ENCODE results near the gene CUL4B. TPM values are rescaled to one million over a fixed set of nuclear protein-coding genes. Genes with fewer than 3 reads are reported as not detected.

Gene CUL4B
- total RNA-seq, 1 donor from 2014 or later, result 37.3 TPM

- no peak overlapping the region for H3K27ac ChIP-seq
- intact Hi-C loops (cut with DNase I), result no loop called here
- H3K4me1 ChIP-seq, result no peaks in the 10 kb centered on the region
- H3K27me3 ChIP-seq (ENCODE audit: low read depth), result no peaks in the 10 kb centered on the region
- no peaks in the 10 kb centered on the region for H3K36me3 ChIP-seq
- no peak for DNase-seq
- no peak for ATAC-seq
- H3K4me3 ChIP-seq, result no peak overlapping the region
- no peaks in the 10 kb centered on the region for H3K9me3 ChIP-seq
- no peak for TF ChIP-seq CTCF (IDR thresholded peaks at IDR 0.05)
These were observed 9.3 kb upstream of the CUL4B start for GRCh38 chrX:120570011-120570600.

- H3K9me3 ChIP-seq, result no peaks in the 10 kb centered on the region
- no peak overlapping the region for H3K4me3 ChIP-seq
- H3K27me3 ChIP-seq (ENCODE audit: low read depth), result no peaks in the 10 kb centered on the region
- TF ChIP-seq CTCF (IDR thresholded peaks at IDR 0.05), result no peak
- no peak overlapping the region for H3K27ac ChIP-seq
- ATAC-seq, result no peak
- DNase-seq, result no peak
- intact Hi-C loops (cut with DNase I), result no loop called here
- H3K36me3 ChIP-seq, result no peaks in the 10 kb centered on the region
- H3K4me1 ChIP-seq, result no peaks in the 10 kb centered on the region
These were observed 7.8 kb upstream of the CUL4B start for GRCh38 chrX:120568609-120569008.

- TF ChIP-seq CTCF (IDR thresholded peaks at IDR 0.05), result no peak
- no peaks in the 10 kb centered on the region for H3K36me3 ChIP-seq
- H3K27ac ChIP-seq, result no peak overlapping the region
- intact Hi-C loops (cut with DNase I), result no loop called here
- H3K27me3 ChIP-seq (ENCODE audit: low read depth), result no peaks in the 10 kb centered on the region
- no peaks in the 10 kb centered on the region for H3K4me1 ChIP-seq
- H3K4me3 ChIP-seq, result no peak overlapping the region
- no peak for ATAC-seq
- no peaks in the 10 kb centered on the region for H3K9me3 ChIP-seq
- no peak for DNase-seq
These were observed 7.3 kb upstream of the CUL4B start for GRCh38 chrX:120568035-120568434.

GRCh38 chrX:120566817-120567216 lies 6.1 kb upstream of the CUL4B start:
- Histone ChIP-seq H3K4me3 (no peak overlapping the region), H3K36me3 (no peaks in the 10 kb centered on the region), H3K9me3 (no peaks in the 10 kb centered on the region), H3K27ac (no peak overlapping the region), H3K4me1 (no peaks in the 10 kb centered on the region), H3K27me3 (ENCODE audit: low read depth) (no peaks in the 10 kb centered on the region)
- TF ChIP-seq CTCF (IDR thresholded peaks at IDR 0.05), result no peak
- DNase-seq (no peak), ATAC-seq (no peak)
- intact Hi-C loops (cut with DNase I), result no loop called here

- Histone ChIP-seq H3K36me3 (no peaks in the 10 kb centered on the region), H3K27me3 (ENCODE audit: low read depth) (no peaks in the 10 kb centered on the region), H3K27ac (no peak overlapping the region), H3K4me3 (no peak overlapping the region), H3K4me1 (no peaks in the 10 kb centered on the region), H3K9me3 (no peaks in the 10 kb centered on the region)
- no peak for DNase-seq
- ATAC-seq, result no peak
- intact Hi-C loops (cut with DNase I), result no loop called here
- TF ChIP-seq CTCF (IDR thresholded peaks at IDR 0.05), result no peak
These were observed 4.2 kb upstream of the CUL4B start for GRCh38 chrX:120564925-120565324.

- Histone ChIP-seq H3K27ac (peak overlapping the region; percentile 96), H3K36me3 (peaks cover 1% of the 10 kb centered on the region), H3K9me3 (no peaks in the 10 kb centered on the region), H3K4me3 (no peak overlapping the region), H3K27me3 (ENCODE audit: low read depth) (no peaks in the 10 kb centered on the region), H3K4me1 (peaks cover 15% of the 10 kb centered on the region)
- intact Hi-C loops (cut with DNase I), result no loop called here
- DNase-seq (no peak), ATAC-seq (no peak)
- no peak for TF ChIP-seq CTCF (IDR thresholded peaks at IDR 0.05)
These were observed 1.8 kb upstream of the CUL4B start for GRCh38 chrX:120562569-120562926.
